K562 (cell line): ENCODE data around the gene ARHGAP26. TPM values are rescaled to one million over a fixed set of nuclear protein-coding genes. Genes with fewer than 3 reads are reported as not detected.

Source experiments
- ARHGAP35 ChIP-seq: fragments of 450-650 bp; IDR thresholded peaks from 2 replicates; pipeline ENCODE4 v1.6.1; 2018; ENCODE audit not compliant: partially characterized antibody
- ARID4B ChIP-seq: sonication (generic); formaldehyde crosslinking; IDR thresholded peaks from 2 replicates; pipeline ENCODE4 v1.8.0; 2022; ENCODE audit warnings: mild to moderate bottlenecking, missing genetic modification reagents
- CC2D1A ChIP-seq: fragments of 450-650 bp; IDR thresholded peaks from 2 replicates; pipeline ENCODE4 v1.6.1; 2017; ENCODE audit warnings: mild to moderate bottlenecking
- ETV5 ChIP-seq: sonication (generic); formaldehyde crosslinking; IDR thresholded peaks from 2 replicates; pipeline ENCODE4 v1.4.0; 2020; ENCODE audit warnings: low read depth, mild to moderate bottlenecking, missing genetic modification reagents
- KDM4B ChIP-seq, 2 experiments: fragments of 450-650 bp in 1 of 2; sonication (generic) in 1 of 2; IDR thresholded peaks; 2 replicates each; pipeline ENCODE4 v1.6.1; 2016 to 2017; ENCODE audit warnings: borderline replicate concordance in 2 of 2, antibody characterized with exemption in 1 of 2, low read depth in 1 of 2, mild to moderate bottlenecking in 1 of 2
- MAFF ChIP-seq: IDR thresholded peaks from 2 replicates; pipeline ENCODE4 v1.6.1; 2012; ENCODE audit warnings: low read length, improper control_type of control experiment
- MEF2D ChIP-seq: conservative IDR thresholded peaks from 2 replicates; pipeline ENCODE4 v1.6.1; 2016; ENCODE audit warnings: low read depth, missing genetic modification characterization, missing compliant biosample characterization
- MXD1 ChIP-seq: fragments of 250-450 bp; sonication (Bioruptor Pico); IDR thresholded peaks from 2 replicates; pipeline ENCODE4 v1.8.0; 2021; ENCODE audit warnings: borderline replicate concordance, mild to moderate bottlenecking, moderate library complexity; ENCODE audit not compliant: poor library complexity, severe bottlenecking
- MXI1 ChIP-seq: IDR thresholded peaks from 2 replicates; pipeline ENCODE4 v1.6.1; 2011; ENCODE audit warnings: low read depth, mild to moderate bottlenecking, improper control_type of control experiment, low read length
- NFE2 ChIP-seq: IDR thresholded peaks from 2 replicates; pipeline ENCODE4 v1.6.1; 2014; ENCODE audit warnings: antibody characterized with exemption, low read depth
- NR2C2 ChIP-seq, 2 experiments: fragments of 200-800 bp in 1 of 2; sonication (Bioruptor generic) in 1 of 2; sonication (generic) in 1 of 2; formaldehyde crosslinking in 1 of 2; IDR thresholded peaks; 2 replicates each; pipeline versions ENCODE4 v1.6.1 to v1.8.0; 2016 to 2022; ENCODE audit warnings: mild to moderate bottlenecking in 1 of 2, missing compliant biosample characterization in 1 of 2, missing genetic modification characterization in 1 of 2, missing genetic modification reagents in 1 of 2
- RBM25 ChIP-seq: fragments of 200-400 bp; formaldehyde crosslinking; IDR thresholded peaks from 2 replicates; pipeline ENCODE4 v1.6.1; 2018; ENCODE audit warnings: low read length, low read depth, moderate library complexity; ENCODE audit not compliant: severe bottlenecking
- SRF ChIP-seq, 2 experiments: fragments of 250-450, 450-650 bp in 1 of 2; sonication (Bioruptor Pico) in 1 of 2; sonication (generic) in 1 of 2; formaldehyde crosslinking; IDR thresholded peaks; 2 replicates each; pipeline versions ENCODE4 v1.5.0 to v1.5.1; 2020 to 2022; ENCODE audit warnings: mild to moderate bottlenecking in 1 of 2, missing genetic modification reagents in 1 of 2
- SRSF7 ChIP-seq: fragments of 200-400 bp; formaldehyde crosslinking; optimal IDR thresholded peaks from 2 replicates; pipeline ENCODE3; 2017; ENCODE audit warnings: mild to moderate bottlenecking, low read depth, low read length
- STAG1 ChIP-seq: sonication (generic); formaldehyde crosslinking; IDR thresholded peaks from 2 replicates; pipeline ENCODE4 v1.5.0; 2020; ENCODE audit warnings: missing genetic modification reagents, borderline replicate concordance
- THAP7 ChIP-seq: fragments of 250-450 bp; sonication (Bioruptor Pico); IDR thresholded peaks from 2 replicates; pipeline ENCODE4 v1.5.0; 2021
- ZNF24 ChIP-seq: fragments of 450-650 bp; IDR thresholded peaks from 2 replicates; pipeline ENCODE4 v1.6.1; 2016
- ZNF316 ChIP-seq: fragments of 450-650 bp; IDR thresholded peaks from 2 replicates; pipeline ENCODE4 v1.6.1; 2016
- polyA plus RNA-seq, 8 experiments: library from polyadenylated mRNA; depleted of rRNA in 4 of 8; stranded (reverse) in 5 of 8; unstranded in 3 of 8; fragments of >200 nt; fragmentation: Nextera tagmentation in 2 of 8; fragmentation: Illumina TruSeq in 1 of 8; extraction: Ambion mirVana in 2 of 8; extraction: Trizol in 1 of 8; gene quantifications; 2 replicates each; pipeline versions ENCODE4 v1.2.1 to v1.2.3, GENCODE V29; 2011 to 2014; ENCODE audit warnings: inconsistent platforms in 1 of 8, missing spikeins in 1 of 8
- total RNA-seq, 7 experiments: library from RNA; depleted of rRNA in 6 of 7; stranded (reverse); fragments of >200 nt in 6 of 7; fragmentation: Illumina TruSeq in 2 of 7; extraction: Trizol in 2 of 7; gene quantifications; 2 replicates each; pipeline versions ENCODE4 v1.2.1 to v1.2.3, GENCODE V29; 2011 to 2021; ENCODE audit warnings: low replicate concordance in 1 of 7
- TF ChIP-seq, protein P1 (sequence below): sonication (generic); formaldehyde crosslinking; IDR thresholded peaks from 2 replicates; pipeline ENCODE4 v1.8.1; 2022; ENCODE audit warnings: missing genetic modification reagents
- TF ChIP-seq, protein P2 (sequence below): sonication (generic); formaldehyde crosslinking; IDR thresholded peaks from 2 replicates; pipeline ENCODE4 v1.8.1; 2023; ENCODE audit warnings: mild to moderate bottlenecking, missing genetic modification reagents

The ARHGAP26 gene
- total and polyA plus RNA-seq, 9 of the 15 experiments (the other 6 are each of a cell fraction or from before 2014, with no cell fraction given), result 0.13 to 1.1 (median 0.55) TPM

DNA sequence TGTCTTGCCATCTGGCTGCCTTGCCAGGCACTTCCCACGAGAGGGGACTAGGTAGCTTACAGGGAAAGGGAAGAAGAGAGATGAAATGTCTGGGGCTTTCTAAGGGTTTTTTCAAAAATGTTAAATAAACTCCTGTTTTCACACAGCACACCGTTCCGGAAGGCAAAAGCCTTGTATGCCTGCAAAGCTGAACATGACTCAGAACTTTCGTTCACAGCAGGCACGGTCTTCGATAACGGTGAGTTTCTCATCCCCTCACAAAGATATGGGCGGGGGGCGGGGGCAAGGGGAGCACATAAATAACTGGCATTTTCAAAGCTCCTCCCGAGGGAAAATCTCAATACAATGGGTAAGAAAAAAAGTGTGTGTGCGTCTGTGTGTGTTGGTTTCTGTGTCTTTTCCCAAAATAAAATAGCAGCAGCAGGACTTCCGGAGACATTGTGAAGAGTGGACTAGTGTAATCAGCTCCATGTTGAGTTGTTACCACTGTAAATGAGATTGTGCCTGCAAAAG lies 443.7 kb downstream of the ARHGAP26 start (continued):
- TF ChIP-seq, protein P1, sequence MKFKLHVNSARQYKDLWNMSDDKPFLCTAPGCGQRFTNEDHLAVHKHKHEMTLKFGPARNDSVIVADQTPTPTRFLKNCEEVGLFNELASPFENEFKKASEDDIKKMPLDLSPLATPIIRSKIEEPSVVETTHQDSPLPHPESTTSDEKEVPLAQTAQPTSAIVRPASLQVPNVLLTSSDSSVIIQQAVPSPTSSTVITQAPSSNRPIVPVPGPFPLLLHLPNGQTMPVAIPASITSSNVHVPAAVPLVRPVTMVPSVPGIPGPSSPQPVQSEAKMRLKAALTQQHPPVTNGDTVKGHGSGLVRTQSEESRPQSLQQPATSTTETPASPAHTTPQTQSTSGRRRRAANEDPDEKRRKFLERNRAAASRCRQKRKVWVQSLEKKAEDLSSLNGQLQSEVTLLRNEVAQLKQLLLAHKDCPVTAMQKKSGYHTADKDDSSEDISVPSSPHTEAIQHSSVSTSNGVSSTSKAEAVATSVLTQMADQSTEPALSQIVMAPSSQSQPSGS, result no peak
- TF ChIP-seq, protein P2, sequence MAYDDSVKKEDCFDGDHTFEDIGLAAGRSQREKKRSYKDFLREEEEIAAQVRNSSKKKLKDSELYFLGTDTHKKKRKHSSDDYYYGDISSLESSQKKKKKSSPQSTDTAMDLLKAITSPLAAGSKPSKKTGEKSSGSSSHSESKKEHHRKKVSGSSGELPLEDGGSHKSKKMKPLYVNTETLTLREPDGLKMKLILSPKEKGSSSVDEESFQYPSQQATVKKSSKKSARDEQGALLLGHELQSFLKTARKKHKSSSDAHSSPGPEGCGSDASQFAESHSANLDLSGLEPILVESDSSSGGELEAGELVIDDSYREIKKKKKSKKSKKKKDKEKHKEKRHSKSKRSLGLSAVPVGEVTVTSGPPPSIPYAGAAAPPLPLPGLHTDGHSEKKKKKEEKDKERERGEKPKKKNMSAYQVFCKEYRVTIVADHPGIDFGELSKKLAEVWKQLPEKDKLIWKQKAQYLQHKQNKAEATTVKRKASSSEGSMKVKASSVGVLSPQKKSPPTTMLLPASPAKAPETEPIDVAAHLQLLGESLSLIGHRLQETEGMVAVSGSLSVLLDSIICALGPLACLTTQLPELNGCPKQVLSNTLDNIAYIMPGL (CRISPR knock-in tag), result no peak
- TF ChIP-seq MAFF (0 out of 2 replicates have a peak, but pooled peaks have one; percentile 32), ZNF316 (peak; percentile 48), MXD1 (CRISPR knock-in tag) (no peak), MXI1 (no peak), SRF (CRISPR knock-in tag; IDR thresholded peaks at IDR 0.05) (no peak), CC2D1A (no peak), THAP7 (CRISPR knock-in tag) (no peak), NFE2 (peak; percentile 79), ETV5 (CRISPR knock-in tag) (no peak; the same call in 1 of the 2 replicates), ARID4B (CRISPR knock-in tag) (no peak), MEF2D (tag) (no peak), SRSF7 (no peak), ZNF24 (no peak), KDM4B (IDR thresholded peaks at IDR 0.05; ENCODE audit: borderline replicate concordance in 2 of 2, low read depth in 1 of 2) (no peak), ARHGAP35 (no peak), STAG1 (CRISPR knock-in tag) (no peak), RBM25 (no peak), NR2C2 (CRISPR knock-in tag; IDR thresholded peaks at IDR 0.05) (no peak), NR2C2 (tag; IDR thresholded peaks at IDR 0.05) (0 out of 2 replicates have a peak, but pooled peaks have one; percentile 6)
